WTC11 (cell line): ENCODE results near the gene NUDT22. TPM values are rescaled to one million over a fixed set of nuclear protein-coding genes. Genes with fewer than 3 reads are reported as not detected.

Experiments
- ATAC-seq: fragments of 200-7000 bp; cut with Tn5 transposase; 2 replicates; pipeline ENCODE4 v1.10.0; 2021; ENCODE audit warnings: mild to moderate bottlenecking, moderate library complexity
- CTCF ChIA-PET: fragments of 300-600 bp; sonication (Branson Sonifier 250); formaldehyde crosslinking; loops from one replicate; lab custom pipeline; 2021; ENCODE audit warnings: antibody characterized with exemption; lab: Charles Lee
- POLR2A ChIA-PET: fragments of 350-600 bp; sonication (Branson Sonifier 250); formaldehyde crosslinking; loops from one replicate; lab custom pipeline; 2021; ENCODE audit warnings: antibody characterized with exemption; lab: Charles Lee
- DNase-seq: peaks from one replicate; pipeline ENCODE4 v3.0.0; 2021; ENCODE audit warnings: low spot score
- H3K27ac Mint-ChIP-seq: 2 replicates; pipeline ENCODE4 v1.8.0; 2021; ENCODE audit warnings: mixed read lengths
- H3K27me3 Mint-ChIP-seq: 2 replicates; pipeline ENCODE4 v1.8.0; 2021; ENCODE audit warnings: low read depth, mild to moderate bottlenecking, moderate library complexity, mixed read lengths
- H3K36me3 Mint-ChIP-seq: 2 replicates; pipeline ENCODE4 v1.8.0; 2021; ENCODE audit warnings: mixed read lengths
- H3K4me1 Mint-ChIP-seq: 2 replicates; pipeline ENCODE4 v1.8.0; 2022; ENCODE audit warnings: mixed read lengths
- H3K4me3 Mint-ChIP-seq: 2 replicates; pipeline ENCODE4 v1.8.0; 2021; ENCODE audit warnings: mild to moderate bottlenecking, moderate library complexity, mixed read lengths
- H3K9me3 Mint-ChIP-seq: 2 replicates; pipeline ENCODE4 v1.8.0; 2021; ENCODE audit warnings: mixed read lengths
- FOXK1 ChIP-seq: sonication (generic); formaldehyde crosslinking; IDR thresholded peaks from 2 replicates; pipeline ENCODE4 v1.8.0; 2022; ENCODE audit warnings: mild to moderate bottlenecking, moderate library complexity, missing genetic modification reagents
- GTF2I ChIP-seq: fragments of 250-450 bp; sonication (Bioruptor Pico); conservative IDR thresholded peaks from 2 replicates; pipeline ENCODE4 v1.4.0; 2021; ENCODE audit warnings: mild to moderate bottlenecking
- HMGA2 ChIP-seq: fragments of 250-450 bp; sonication (Bioruptor Pico); IDR thresholded peaks from 2 replicates; pipeline ENCODE4 v1.4.0; 2021; ENCODE audit warnings: mild to moderate bottlenecking, moderate library complexity
- JUN ChIP-seq: sonication (generic); formaldehyde crosslinking; IDR thresholded peaks from 2 replicates; pipeline ENCODE4 v1.8.0; 2023; ENCODE audit warnings: mild to moderate bottlenecking, missing genetic modification reagents
- NFE2L1 ChIP-seq: sonication (generic); formaldehyde crosslinking; IDR thresholded peaks from 2 replicates; pipeline ENCODE4 v1.8.1; 2023; ENCODE audit warnings: missing genetic modification reagents
- NR1H2 ChIP-seq: sonication (generic); formaldehyde crosslinking; IDR thresholded peaks from 2 replicates; pipeline ENCODE4 v1.9.0; 2021; ENCODE audit warnings: mild to moderate bottlenecking, moderate library complexity, missing genetic modification reagents
- NR2C2 ChIP-seq: sonication (generic); formaldehyde crosslinking; IDR thresholded peaks from 2 replicates; pipeline ENCODE4 v1.8.0; 2022; ENCODE audit warnings: mild to moderate bottlenecking, missing genetic modification reagents
- NR3C1 ChIP-seq: sonication (generic); formaldehyde crosslinking; conservative IDR thresholded peaks from 2 replicates; pipeline ENCODE4 v1.8.1; 2023; ENCODE audit warnings: low read depth, mild to moderate bottlenecking, missing genetic modification reagents
- OVOL2 ChIP-seq: fragments of 250-450 bp; sonication (Bioruptor Pico); IDR thresholded peaks from 2 replicates; pipeline ENCODE4 v1.9.0; 2021; ENCODE audit warnings: mild to moderate bottlenecking, borderline replicate concordance
- TP53 ChIP-seq: sonication (generic); formaldehyde crosslinking; IDR thresholded peaks from 2 replicates; pipeline ENCODE4 v1.8.1; 2023; ENCODE audit warnings: mild to moderate bottlenecking, missing genetic modification reagents
- ZNF416 ChIP-seq: fragments of 250-450 bp; sonication (Bioruptor Pico); IDR thresholded peaks from 2 replicates; pipeline ENCODE4 v1.9.0; 2021; ENCODE audit warnings: mild to moderate bottlenecking, inconsistent platforms
- total RNA-seq: library from RNA; stranded (reverse); gene quantifications from 3 replicates; pipeline ENCODE4 v1.2.3, GENCODE V29; 2021
- TF ChIP-seq, protein P1 (sequence below): fragments of 250-450 bp; sonication (Bioruptor Pico); IDR thresholded peaks from 2 replicates; pipeline ENCODE4 v1.9.0; 2021; ENCODE audit warnings: moderate library complexity, mild to moderate bottlenecking, inconsistent platforms, borderline replicate concordance
- TF ChIP-seq, protein P2 (sequence below): sonication (generic); formaldehyde crosslinking; IDR thresholded peaks from 2 replicates; pipeline ENCODE4 v1.8.0; 2023; ENCODE audit warnings: missing genetic modification reagents
- TF ChIP-seq, protein P3 (sequence below): sonication (generic); formaldehyde crosslinking; IDR thresholded peaks from 2 replicates; pipeline ENCODE4 v1.8.1; 2023; ENCODE audit warnings: mild to moderate bottlenecking, missing genetic modification reagents
- TF ChIP-seq, protein P4 (sequence below): sonication (generic); formaldehyde crosslinking; conservative IDR thresholded peaks from 2 replicates; pipeline ENCODE4 v1.8.1; 2023; ENCODE audit warnings: mild to moderate bottlenecking, low read depth, missing genetic modification reagents, moderate library complexity
- TF ChIP-seq, protein P5 (sequence below): sonication (generic); formaldehyde crosslinking; IDR thresholded peaks from 2 replicates; pipeline ENCODE4 v1.8.0; 2022; ENCODE audit warnings: mild to moderate bottlenecking, missing genetic modification reagents
- TF ChIP-seq, protein P6 (sequence below): sonication (generic); formaldehyde crosslinking; IDR thresholded peaks from 2 replicates; pipeline ENCODE4 v1.8.0; 2022; ENCODE audit warnings: mild to moderate bottlenecking, missing genetic modification reagents
- TF ChIP-seq, protein P7 (sequence below): sonication (generic); formaldehyde crosslinking; IDR thresholded peaks from 2 replicates; pipeline ENCODE4 v1.8.1; 2023; ENCODE audit warnings: mild to moderate bottlenecking, missing genetic modification reagents
- TF ChIP-seq, protein P8 (sequence below): sonication (generic); formaldehyde crosslinking; IDR thresholded peaks from 2 replicates; pipeline ENCODE4 v1.8.1; 2022; ENCODE audit warnings: missing genetic modification reagents, borderline replicate concordance
- TF ChIP-seq, protein P9 (sequence below): sonication (generic); formaldehyde crosslinking; IDR thresholded peaks from 2 replicates; pipeline ENCODE4 v1.8.0; 2022; ENCODE audit warnings: mild to moderate bottlenecking, missing genetic modification reagents
- TF ChIP-seq, protein P10 (sequence below): fragments of 250-450 bp; sonication (Bioruptor Pico); IDR thresholded peaks from 2 replicates; pipeline ENCODE4 v2.1.2; 2022; ENCODE audit warnings: mild to moderate bottlenecking, moderate library complexity

The NUDT22 gene
- total RNA-seq, 1 experiment from 2014 or later = 64.4 TPM

DNA sequence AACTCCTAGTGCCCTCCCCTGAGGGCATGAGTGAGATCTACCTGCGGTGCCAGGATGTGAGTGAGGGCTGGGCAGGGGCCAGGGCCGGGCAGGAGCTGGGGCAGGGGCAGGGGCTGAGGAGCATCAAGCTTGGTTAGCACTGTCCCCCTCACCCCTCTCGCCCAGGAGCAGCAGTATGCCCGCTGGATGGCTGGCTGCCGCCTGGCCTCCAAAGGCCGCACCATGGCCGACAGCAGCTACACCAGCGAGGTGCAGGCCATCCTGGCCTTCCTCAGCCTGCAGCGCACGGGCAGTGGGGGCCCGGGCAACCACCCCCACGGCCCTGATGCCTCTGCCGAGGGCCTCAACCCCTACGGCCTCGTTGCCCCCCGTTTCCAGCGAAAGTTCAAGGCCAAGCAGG, 5.8 kb upstream of the NUDT22 start:
- H3K27ac Mint-ChIP-seq = no peak overlapping the region
- POLR2A ChIA-PET = interaction anchor here (1.2 kb wide), 1 partner anchor 13 kb away, joined by 4 read pairs; the partner anchor contains the start of gene FERMT3
- TF ChIP-seq, protein P1, sequence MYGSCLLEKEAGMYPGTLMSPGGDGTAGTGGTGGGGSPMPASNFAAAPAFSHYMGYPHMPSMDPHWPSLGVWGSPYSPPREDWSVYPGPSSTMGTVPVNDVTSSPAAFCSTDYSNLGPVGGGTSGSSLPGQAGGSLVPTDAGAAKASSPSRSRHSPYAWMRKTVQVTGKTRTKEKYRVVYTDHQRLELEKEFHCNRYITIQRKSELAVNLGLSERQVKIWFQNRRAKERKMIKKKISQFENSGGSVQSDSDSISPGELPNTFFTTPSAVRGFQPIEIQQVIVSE (CRISPR knock-in tag) = no peak
- TF ChIP-seq HMGA2 (CRISPR knock-in tag) (no peak), FOXK1 (CRISPR knock-in tag) (no peak), GTF2I (CRISPR knock-in tag) (no peak), TP53 (CRISPR knock-in tag) (no peak), JUN (CRISPR knock-in tag) (no peak), ZNF416 (CRISPR knock-in tag) (no peak), OVOL2 (CRISPR knock-in tag) (no peak), NR1H2 (CRISPR knock-in tag) (no peak)
- TF ChIP-seq, protein P2, sequence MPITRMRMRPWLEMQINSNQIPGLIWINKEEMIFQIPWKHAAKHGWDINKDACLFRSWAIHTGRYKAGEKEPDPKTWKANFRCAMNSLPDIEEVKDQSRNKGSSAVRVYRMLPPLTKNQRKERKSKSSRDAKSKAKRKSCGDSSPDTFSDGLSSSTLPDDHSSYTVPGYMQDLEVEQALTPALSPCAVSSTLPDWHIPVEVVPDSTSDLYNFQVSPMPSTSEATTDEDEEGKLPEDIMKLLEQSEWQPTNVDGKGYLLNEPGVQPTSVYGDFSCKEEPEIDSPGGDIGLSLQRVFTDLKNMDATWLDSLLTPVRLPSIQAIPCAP = no peak
- TF ChIP-seq, protein P3, sequence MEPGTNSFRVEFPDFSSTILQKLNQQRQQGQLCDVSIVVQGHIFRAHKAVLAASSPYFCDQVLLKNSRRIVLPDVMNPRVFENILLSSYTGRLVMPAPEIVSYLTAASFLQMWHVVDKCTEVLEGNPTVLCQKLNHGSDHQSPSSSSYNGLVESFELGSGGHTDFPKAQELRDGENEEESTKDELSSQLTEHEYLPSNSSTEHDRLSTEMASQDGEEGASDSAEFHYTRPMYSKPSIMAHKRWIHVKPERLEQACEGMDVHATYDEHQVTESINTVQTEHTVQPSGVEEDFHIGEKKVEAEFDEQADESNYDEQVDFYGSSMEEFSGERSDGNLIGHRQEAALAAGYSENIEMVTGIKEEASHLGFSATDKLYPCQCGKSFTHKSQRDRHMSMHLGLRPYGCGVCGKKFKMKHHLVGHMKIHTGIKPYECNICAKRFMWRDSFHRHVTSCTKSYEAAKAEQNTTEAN (CRISPR knock-in tag) = no peak
- TF ChIP-seq, protein P4, sequence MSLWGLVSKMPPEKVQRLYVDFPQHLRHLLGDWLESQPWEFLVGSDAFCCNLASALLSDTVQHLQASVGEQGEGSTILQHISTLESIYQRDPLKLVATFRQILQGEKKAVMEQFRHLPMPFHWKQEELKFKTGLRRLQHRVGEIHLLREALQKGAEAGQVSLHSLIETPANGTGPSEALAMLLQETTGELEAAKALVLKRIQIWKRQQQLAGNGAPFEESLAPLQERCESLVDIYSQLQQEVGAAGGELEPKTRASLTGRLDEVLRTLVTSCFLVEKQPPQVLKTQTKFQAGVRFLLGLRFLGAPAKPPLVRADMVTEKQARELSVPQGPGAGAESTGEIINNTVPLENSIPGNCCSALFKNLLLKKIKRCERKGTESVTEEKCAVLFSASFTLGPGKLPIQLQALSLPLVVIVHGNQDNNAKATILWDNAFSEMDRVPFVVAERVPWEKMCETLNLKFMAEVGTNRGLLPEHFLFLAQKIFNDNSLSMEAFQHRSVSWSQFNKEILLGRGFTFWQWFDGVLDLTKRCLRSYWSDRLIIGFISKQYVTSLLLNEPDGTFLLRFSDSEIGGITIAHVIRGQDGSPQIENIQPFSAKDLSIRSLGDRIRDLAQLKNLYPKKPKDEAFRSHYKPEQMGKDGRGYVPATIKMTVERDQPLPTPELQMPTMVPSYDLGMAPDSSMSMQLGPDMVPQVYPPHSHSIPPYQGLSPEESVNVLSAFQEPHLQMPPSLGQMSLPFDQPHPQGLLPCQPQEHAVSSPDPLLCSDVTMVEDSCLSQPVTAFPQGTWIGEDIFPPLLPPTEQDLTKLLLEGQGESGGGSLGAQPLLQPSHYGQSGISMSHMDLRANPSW (CRISPR knock-in tag) = no peak
- TF ChIP-seq, protein P5, sequence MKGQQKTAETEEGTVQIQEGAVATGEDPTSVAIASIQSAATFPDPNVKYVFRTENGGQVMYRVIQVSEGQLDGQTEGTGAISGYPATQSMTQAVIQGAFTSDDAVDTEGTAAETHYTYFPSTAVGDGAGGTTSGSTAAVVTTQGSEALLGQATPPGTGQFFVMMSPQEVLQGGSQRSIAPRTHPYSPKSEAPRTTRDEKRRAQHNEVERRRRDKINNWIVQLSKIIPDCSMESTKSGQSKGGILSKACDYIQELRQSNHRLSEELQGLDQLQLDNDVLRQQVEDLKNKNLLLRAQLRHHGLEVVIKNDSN (CRISPR knock-in tag) = no peak
- TF ChIP-seq, protein P6, sequence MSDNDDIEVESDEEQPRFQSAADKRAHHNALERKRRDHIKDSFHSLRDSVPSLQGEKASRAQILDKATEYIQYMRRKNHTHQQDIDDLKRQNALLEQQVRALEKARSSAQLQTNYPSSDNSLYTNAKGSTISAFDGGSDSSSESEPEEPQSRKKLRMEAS (CRISPR knock-in tag) = no peak
- H3K4me3 Mint-ChIP-seq = no peak overlapping the region
- H3K4me1 Mint-ChIP-seq = peaks cover 6% of the 10 kb centered on the region
- H3K9me3 Mint-ChIP-seq = no peaks in the 10 kb centered on the region
- peaks cover 3% of the 10 kb centered on the region for H3K36me3 Mint-ChIP-seq
- ATAC-seq (no peak), DNase-seq (no peak)
- H3K27me3 Mint-ChIP-seq = no peaks in the 10 kb centered on the region
- CTCF ChIA-PET = no interaction called here

DNA sequence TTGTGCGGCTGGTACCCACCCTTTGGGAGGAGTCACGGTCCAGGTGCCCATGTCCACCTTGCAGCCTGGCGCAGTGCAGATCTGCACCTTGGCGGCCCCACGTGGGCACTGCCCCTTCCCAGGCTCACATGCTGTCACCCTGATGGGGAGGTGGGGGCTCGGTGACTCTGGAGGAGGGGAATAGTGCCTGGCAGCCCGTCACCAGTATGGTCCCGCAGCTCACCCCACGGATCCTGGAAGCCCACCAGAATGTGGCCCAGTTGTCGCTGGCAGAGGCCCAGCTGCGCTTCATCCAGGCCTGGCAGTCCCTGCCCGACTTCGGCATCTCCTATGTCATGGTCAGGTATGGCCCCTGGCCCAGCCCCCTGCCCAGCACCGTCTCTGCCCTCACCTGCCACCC, 5.3 kb upstream of the NUDT22 start:
- Mint-ChIP-seq H3K4me1 (peaks cover 8% of the 10 kb centered on the region), H3K4me3 (no peak overlapping the region), H3K36me3 (peaks cover 3% of the 10 kb centered on the region; the same call in 1 of the 2 replicates), H3K9me3 (no peaks in the 10 kb centered on the region), H3K27ac (no peak overlapping the region), H3K27me3 (no peaks in the 10 kb centered on the region)
- DNase-seq (no peak), ATAC-seq (no peak)
- CTCF ChIA-PET = no interaction called here
- POLR2A ChIA-PET = interaction anchor here (0.6 kb wide), 1 partner anchor 43 kb away, joined by 5 read pairs; no protein-coding TSS in a partner anchor
- TF ChIP-seq NR2C2 (CRISPR knock-in tag) = no peak
- TF ChIP-seq, protein P7, sequence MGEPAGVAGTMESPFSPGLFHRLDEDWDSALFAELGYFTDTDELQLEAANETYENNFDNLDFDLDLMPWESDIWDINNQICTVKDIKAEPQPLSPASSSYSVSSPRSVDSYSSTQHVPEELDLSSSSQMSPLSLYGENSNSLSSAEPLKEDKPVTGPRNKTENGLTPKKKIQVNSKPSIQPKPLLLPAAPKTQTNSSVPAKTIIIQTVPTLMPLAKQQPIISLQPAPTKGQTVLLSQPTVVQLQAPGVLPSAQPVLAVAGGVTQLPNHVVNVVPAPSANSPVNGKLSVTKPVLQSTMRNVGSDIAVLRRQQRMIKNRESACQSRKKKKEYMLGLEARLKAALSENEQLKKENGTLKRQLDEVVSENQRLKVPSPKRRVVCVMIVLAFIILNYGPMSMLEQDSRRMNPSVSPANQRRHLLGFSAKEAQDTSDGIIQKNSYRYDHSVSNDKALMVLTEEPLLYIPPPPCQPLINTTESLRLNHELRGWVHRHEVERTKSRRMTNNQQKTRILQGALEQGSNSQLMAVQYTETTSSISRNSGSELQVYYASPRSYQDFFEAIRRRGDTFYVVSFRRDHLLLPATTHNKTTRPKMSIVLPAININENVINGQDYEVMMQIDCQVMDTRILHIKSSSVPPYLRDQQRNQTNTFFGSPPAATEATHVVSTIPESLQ (CRISPR knock-in tag) = no peak
- TF ChIP-seq NFE2L1 (CRISPR knock-in tag) = no peak
- no peak for TF ChIP-seq NR3C1
- TF ChIP-seq, protein P8, sequence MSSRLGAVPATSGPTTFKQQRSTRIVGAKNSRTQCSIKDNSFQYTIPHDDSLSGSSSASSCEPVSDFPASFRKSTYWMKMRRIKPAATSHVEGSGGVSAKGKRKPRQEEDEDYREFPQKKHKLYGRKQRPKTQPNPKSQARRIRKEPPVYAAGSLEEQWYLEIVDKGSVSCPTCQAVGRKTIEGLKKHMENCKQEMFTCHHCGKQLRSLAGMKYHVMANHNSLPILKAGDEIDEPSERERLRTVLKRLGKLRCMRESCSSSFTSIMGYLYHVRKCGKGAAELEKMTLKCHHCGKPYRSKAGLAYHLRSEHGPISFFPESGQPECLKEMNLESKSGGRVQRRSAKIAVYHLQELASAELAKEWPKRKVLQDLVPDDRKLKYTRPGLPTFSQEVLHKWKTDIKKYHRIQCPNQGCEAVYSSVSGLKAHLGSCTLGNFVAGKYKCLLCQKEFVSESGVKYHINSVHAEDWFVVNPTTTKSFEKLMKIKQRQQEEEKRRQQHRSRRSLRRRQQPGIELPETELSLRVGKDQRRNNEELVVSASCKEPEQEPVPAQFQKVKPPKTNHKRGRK (CRISPR knock-in tag) = no peak
- TF ChIP-seq, protein P9, sequence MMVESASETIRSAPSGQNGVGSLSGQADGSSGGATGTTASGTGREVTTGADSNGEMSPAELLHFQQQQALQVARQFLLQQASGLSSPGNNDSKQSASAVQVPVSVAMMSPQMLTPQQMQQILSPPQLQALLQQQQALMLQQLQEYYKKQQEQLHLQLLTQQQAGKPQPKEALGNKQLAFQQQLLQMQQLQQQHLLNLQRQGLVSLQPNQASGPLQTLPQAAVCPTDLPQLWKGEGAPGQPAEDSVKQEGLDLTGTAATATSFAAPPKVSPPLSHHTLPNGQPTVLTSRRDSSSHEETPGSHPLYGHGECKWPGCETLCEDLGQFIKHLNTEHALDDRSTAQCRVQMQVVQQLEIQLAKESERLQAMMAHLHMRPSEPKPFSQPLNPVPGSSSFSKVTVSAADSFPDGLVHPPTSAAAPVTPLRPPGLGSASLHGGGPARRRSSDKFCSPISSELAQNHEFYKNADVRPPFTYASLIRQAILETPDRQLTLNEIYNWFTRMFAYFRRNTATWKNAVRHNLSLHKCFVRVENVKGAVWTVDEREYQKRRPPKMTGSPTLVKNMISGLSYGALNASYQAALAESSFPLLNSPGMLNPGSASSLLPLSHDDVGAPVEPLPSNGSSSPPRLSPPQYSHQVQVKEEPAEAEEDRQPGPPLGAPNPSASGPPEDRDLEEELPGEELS = no peak
- no peak for TF ChIP-seq JUN (CRISPR knock-in tag)
- TF ChIP-seq, protein P10, sequence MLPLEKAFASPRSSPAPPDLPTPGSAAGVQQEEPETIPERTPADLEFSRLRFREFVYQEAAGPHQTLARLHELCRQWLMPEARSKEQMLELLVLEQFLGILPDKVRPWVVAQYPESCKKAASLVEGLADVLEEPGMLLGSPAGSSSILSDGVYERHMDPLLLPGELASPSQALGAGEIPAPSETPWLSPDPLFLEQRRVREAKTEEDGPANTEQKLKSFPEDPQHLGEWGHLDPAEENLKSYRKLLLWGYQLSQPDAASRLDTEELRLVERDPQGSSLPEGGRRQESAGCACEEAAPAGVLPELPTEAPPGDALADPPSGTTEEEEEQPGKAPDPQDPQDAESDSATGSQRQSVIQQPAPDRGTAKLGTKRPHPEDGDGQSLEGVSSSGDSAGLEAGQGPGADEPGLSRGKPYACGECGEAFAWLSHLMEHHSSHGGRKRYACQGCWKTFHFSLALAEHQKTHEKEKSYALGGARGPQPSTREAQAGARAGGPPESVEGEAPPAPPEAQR (CRISPR knock-in tag) = no peak
